GM18502 (cell line): ENCODE measurements around the gene SLC39A2.
"Not testable (repeated sequence)": the region's sequence is repeated elsewhere in the genome, so short reads cannot be mapped to it uniquely, and the experiment has no call there.

Source experiments
- ATAC-seq: cut with Tn5 transposase; IDR thresholded peaks from one replicate; pipeline ENCODE4 v1.9.1; 2021; ENCODE audit warnings: mild to moderate bottlenecking; ENCODE audit not compliant: unreplicated experiment, poor library complexity

Gene SLC39A2, protein sequence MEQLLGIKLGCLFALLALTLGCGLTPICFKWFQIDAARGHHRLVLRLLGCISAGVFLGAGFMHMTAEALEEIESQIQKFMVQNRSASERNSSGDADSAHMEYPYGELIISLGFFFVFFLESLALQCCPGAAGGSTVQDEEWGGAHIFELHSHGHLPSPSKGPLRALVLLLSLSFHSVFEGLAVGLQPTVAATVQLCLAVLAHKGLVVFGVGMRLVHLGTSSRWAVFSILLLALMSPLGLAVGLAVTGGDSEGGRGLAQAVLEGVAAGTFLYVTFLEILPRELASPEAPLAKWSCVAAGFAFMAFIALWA

DNA sequence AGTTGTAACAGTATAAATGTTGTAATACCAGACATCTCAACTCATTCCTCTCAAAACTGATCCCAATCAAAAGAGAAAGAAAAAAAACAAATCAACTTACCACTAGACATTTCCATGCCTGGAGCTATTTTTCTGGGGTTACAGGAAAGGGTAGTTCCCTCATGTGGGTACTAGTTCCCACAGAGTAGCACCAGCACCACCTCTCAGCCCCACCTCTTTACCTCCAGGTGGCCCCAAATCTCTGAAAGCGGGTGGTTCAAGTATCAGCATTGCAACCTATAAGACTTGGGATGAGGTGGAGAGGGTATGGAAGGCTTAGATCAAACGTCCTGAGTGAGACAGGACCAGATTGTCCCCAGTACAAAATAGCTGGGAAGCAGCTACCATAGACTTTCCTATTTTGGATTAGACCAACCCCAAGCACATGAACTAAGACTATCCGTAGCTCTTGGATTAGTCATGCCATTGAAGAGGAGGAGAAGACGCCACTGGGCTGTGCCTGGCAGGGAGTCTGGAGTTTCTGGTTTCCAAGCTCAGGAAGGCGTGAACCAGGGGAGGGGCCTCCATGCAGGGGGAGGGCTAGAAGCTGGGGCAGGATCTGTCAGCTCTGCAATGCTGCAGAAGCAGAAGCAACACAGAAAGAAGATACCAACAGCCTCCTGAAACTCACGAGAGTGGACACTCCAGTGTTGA is at the start of gene SLC39A2:
Gene SLC39A2, plus strand, starts transcription at position 620 of the 693 bp plus-strand sequence. CDS start 154 bp downstream, outside the sequence.
- ATAC-seq = no peak

DNA sequence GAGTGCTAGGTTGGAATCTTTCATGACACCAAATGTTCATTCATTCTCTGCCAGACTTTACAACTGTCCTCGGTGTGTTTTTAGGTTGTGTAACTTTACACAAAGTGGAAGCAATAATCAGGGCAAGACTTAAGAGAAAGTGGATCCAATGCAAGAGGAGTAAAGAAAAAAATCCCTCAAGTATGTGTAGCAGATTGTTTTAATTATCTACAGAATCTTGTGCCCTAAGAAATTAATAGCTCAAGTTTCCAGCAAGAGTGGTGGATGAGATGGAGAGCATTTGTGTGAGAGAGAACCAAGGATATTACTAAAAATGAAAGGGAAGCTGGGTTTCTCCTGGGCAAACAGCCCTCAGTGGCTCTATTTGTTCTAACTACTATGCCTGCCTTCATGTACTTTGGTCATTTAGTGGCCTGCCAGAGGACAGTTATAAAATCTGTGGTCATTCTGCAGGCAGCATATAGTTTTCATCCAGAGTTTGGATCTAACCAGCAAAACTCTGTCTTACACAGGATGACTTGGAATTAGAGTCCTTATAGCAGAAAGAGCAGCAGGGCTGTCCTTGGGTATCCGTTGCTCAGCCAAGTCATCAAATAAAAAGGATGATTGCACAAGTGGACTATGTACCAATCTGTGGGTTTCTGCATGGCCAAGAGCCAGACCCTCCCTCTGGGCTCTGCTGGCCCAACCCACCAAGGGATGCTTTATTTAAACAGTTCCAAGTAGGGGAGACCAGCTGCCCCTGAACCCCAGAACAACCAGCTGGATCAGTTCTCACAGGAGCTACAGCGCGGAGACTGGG is 44.2 kb upstream of the SLC39A2 start, which contains the start of gene RNASE2:
Gene RNASE2, plus strand, starts transcription at position 752 of the 802 bp plus-strand sequence. CDS start 285 bp downstream, outside the sequence.
- not testable (repeated sequence) for ATAC-seq

DNA sequence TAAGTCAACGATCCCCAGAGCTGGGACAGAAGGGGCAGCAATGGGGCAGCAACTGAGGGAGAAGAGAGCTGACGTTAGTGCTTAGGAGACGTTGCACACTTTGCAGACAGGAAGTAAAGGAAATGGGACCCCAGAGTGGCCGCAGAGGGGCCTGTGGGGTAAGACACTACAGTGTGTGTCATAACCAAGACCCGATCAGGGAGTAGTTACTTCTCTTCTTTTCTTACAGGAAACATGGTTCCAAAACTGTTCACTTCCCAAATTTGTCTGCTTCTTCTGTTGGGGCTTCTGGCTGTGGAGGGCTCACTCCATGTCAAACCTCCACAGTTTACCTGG is 43.6 kb upstream of the SLC39A2 start:
- not testable (repeated sequence) for ATAC-seq

DNA sequence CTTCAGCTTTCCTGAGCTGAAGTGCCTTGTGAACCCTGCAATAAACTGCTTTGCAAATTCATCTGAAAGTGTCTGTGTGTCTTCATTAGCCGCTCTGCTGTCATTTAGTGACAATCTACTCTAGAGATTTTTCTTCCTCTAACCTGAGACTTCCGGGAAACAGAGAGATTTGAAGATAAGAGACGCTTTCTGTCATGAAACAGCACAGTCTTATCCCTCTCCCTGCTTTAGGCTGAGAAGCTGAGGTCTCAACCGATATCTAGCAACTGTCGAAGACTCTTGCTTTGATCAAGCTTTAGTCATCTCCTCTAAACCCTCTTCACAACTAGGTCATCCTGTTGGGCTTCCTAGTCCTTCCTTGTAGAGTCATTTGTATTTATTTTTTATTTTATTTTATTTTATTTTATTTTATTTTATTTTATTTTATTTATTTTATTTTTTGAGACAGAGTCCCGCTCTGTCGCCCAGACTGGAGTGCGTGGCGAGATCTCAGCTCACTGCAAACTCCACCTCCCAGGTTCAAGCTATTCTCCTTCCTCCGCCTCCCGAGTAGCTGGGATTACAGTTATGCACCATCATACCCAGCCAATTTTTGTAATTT is 42.6 kb upstream of the SLC39A2 start:
- ATAC-seq = no peak

DNA sequence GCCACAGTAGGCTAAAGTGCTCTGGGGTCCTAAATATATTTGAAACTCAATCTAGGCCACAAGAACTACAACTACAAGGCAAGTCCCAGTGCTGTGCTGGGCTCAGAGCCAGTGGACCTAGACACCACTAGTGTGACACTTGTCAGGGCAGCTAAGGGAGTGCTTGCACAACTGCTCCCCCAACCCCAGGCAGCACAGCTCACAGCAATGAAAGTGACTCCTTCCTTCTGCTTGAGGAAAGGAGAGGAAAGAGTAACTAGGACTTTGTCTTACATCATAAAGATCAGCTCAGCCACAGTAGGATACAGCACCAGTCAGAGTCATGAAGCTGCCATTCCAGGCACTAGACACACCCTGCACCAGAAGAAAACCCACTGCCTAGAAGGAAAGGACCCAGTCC is 40.1 kb upstream of the SLC39A2 start:
- not testable (repeated sequence) for ATAC-seq

DNA sequence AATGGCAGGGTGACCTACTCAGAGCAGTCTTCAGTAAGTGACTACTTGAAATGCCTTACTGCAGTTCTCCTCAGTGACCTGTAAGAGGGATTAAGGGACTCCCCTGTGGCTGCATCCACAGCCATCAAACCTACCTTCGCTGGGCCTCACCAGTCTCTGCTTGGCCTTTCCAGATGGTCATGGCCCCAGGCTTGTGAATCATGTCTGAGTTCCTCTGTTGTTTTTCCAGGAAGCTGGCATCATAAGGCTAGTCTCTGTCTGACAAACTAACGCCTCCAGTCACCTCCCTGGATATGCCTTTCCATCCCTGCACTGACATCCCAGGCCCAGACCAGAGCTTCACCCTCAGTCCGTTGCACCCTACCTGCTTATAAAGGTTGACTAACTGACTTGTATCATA is 29.8 kb upstream of the SLC39A2 start:
- no peak for ATAC-seq

DNA sequence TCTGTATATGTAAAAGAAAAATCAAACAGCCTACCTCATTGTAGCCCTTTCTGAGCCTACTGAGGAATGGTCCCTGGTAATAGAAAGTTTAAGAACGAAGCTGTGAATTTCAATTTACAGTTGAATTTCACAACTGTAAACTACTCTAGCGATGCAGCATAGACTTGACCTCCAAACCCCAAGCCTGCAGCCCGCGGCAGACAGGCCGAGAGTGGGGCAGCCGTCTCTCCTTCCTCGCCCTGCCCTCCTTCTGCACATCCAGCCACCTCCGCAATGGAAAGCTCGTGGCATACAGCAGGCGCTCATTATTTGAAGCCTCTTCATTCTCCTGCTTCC is 28.5 kb upstream of the SLC39A2 start:
- peak; percentile 4 for ATAC-seq

DNA sequence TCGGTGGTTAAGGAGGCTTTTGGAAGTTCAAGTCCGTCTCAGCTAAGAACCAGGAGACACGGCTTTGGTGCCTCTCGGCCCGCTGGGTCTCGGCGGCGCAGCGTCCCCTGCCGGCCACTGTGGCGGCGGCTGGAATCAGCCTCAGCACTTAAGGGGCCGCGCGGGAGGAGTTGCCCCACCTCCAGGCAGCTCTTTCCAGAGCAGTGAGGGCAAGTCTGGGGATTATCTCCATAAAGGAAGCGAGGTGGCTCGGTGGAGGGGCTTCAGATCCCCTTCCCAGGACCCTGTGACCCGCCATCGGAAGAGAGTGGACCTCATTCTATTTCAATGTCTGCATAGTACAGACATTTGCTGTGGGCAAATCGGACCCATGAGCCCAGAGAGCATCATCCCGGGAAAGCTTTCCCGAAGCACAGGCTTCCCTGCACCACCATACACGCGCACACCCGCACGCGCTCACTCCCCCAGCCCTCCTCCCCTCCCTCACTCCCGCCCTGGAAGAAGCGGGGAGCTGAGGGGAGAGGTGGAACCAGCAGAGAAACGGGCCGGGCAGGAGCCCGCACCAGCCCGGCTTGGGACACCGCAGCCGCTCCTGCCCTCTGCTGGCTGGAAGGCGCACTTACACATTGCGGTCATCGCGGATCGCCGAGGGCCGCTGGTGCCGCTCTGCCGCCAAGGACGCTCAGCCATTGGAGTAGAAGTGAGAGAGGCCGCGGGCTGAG is 27.9 kb upstream of the SLC39A2 start:
- peak; percentile 92 for ATAC-seq

DNA sequence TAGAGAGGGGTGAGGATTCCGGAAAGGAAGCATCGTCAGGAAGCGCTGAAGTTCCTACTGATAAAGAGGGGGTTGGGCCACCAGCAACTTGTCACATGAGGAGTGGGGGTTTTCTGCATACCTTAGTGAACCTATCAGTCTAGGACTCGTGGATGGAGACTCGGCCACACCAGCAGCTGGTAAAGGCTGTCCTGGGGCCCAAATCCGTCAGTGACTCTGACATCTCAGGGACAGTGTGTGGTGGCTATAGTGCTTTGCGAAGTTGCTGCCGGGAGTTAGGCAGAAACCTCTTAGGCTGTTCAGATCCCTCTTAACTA is 27.4 kb upstream of the SLC39A2 start:
- peak; percentile 36 for ATAC-seq

DNA sequence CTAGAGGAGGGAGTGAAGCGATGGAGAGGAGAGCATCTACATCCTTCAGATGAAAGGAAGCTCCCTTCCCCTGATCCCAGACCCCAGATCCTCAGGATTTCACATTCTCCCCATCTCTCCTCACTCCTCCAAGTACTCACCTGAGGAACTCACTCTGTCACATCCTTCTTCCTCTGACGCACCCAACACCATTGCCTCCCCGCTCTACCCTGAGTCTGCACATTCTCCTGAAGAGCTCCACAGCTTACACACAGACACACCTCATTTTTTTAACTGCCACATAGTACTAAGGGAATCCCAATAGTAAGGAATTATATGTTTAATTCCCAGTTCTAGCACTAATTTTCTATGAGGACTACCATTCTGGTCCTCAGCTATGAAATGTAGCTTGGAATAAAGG is 25.6 kb upstream of the SLC39A2 start:
- no peak for ATAC-seq

DNA sequence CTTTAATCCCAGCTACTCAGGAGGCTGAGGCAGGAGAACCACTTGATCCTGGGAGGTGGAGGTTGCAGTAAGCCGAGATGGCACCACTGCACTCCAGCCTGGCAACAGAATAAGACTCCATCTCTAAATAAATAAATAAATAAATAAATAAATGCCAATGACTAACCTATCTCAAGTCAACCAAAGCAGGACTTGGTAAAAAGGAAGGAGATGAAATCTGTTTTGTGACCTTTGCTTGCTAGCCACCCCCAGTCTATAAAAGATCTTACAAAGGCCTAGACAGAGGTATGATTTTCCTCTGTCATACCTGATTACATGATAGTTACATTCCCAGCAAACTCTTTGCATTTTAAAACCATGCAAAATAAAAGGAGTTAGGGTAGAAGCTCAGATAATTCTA is 22.8 kb upstream of the SLC39A2 start:
- no peak for ATAC-seq

DNA sequence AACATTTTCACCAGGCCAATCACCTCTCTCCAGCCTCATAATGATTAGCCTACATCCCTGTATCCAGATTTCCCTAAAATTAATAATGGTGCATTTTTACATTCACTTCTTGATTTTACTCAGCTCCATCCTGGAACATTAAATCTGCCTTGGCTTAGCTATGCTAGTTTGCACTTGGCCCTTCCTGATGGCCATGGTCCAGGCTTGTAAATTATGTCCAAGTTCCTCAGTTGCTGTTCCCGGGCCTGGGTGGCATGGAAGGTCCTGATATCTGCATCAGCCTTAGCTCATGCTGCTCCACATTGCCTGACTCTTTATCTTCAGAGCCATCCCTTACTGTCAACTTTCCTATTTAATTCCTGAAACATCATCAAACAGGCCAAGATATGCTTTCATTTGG is 20.4 kb upstream of the SLC39A2 start:
- no peak for ATAC-seq

DNA sequence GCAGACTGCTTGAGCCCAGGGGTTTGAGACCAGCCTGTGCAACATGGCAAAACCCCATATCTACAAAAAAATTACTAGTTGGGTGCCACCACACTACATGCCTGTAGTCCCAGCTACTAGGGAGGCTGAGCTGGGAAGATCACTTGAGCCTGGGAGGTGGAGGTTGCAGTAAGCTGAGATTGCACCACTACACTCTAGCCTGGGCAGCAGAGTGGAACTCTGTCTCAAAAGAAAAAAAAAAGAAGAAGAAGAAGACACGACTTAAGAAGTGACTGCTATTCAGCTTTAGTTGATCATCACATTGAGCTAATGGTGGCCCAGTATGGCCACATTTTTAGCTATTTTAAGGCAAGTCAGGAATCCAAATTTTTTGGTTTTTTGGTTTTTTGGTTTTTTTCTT is 18.2 kb upstream of the SLC39A2 start:
- no peak for ATAC-seq

DNA sequence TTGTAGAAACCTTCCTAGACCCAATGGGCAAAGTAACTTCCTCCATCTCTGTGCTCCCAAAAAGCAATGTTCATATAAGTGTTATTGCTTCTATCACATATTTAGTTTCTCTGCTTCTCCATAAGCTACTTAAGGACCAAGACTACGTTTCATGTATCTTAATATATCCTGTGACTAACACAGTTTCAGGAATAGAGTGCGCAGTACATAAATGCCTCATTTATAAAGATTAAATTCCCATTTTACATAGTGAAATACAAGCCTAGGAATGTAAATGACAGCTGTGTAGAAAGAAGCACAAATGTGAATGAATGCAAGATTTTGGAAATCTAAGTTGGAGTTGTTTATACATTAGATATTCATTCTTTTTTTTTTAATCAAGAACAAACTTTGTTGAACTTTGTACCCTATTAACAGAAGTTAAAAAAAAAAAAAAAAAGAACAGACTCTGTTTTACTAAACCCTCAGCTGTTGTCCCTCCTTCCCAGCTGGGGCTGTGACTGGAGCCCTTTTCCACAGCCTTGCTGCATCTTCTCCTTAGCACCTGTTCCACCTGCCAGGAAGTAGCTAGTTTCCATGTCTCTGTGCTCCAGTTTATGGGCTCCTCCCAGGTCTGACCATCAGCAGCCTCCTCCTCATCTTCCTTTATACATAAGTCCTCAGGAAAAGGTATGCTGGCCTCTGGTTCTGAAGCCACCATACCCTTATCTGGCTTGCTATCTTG is 16.3 kb upstream of the SLC39A2 start:
- ATAC-seq = no peak

DNA sequence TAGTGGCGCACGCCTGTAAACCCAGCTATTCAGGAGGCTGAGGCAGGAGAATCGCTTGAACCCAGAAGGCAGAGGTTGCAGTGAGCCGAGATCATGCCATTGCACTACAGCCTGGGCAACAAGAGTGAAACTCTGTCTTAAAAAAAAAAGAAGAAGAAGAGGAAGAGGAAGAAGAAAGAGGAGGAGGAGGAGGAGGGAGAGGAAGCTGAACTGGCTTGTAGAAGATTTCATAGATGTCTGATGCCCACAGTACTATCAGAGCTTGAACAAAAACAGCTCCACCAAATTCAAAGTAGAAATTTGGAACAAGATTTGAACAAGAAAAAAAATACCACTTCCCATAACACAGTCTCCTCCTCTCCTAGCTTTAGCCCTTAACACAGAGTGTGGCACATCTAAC is 13.4 kb upstream of the SLC39A2 start:
- ATAC-seq = not testable (repeated sequence)

DNA sequence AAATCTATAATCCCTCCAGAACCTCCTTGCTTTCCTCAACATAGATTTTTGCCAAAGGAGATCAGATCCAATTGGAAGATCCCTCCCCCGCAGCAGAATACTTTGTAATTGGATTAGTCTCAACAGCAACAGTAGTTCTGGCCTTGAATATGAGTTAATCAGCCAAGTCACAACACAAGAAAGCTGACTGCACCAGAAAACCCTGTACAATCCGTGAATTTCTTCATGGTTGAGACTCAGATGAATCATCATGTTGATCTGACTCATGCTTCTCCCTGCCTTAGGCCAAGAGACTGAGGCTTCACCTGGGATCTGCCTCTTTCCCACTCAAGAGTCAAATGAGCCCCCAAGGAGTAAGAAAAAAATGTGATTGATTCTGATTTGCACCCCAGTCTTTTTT is 12.3 kb upstream of the SLC39A2 start:
- ATAC-seq = no peak

DNA sequence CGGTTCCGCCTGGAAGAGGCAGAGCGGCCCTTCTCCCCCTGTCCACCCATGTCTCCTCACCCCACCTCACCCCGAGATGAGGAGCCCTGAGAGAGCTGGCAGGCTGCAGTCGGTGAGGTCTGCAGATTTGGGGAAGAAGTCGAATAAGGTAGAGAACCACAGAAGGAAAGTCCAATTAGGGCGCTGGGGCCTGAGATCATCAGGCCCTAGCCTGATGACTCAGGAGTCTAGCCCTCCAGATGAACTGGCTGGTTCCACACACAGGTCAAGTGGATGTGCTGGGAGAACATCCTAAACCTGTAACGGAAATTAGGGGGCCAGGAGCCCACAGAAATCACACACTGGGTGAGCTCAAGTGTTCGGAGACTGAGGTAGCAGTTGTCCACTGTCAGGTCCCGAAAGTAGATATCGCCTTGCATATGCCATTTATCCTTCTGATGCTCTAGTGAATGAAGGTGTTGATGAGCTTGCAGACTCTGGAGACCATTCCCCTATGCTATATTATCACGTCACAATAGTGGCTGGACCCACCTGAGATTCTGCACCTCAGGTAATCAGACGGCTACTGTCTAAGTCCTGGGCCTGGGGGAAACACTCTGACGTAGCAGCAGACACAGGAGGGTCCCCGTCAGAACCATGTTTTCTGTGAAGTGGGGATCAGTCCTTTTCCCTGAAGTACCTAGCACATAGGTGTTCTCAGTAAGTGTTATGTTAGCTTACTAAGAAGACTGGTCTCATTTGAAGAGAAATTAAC is 10.2 kb upstream of the SLC39A2 start:
- no peak for ATAC-seq

DNA sequence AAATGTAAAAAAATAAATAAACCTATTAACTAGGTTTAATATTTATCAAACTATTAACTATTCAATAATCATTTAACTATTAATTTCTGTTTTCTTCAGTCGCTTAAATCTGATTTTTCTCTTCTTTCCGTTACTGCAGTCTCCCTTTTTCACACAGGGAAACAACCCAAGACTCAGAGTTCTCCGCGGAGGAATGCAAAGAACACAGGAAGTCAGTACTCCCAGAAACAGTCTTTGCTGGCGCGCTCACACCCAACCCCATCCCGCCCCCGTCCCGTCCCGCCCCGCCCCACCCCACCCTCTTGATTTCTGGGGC is 9.7 kb upstream of the SLC39A2 start:
- ATAC-seq = no peak
